Endometrial microvascular endothelial cells (primary cell): ENCODE results near the gene SMYD1. TPM values are rescaled to one million over a fixed set of nuclear protein-coding genes. Genes with fewer than 3 reads are reported as not detected.

Experiments used
- total RNA-seq: library from RNA; depleted of rRNA; stranded (reverse); fragments of >200 nt; gene quantifications from one replicate; pipeline ENCODE4 v1.2.3, GENCODE V29; 2015; ENCODE audit errors: inconsistent ontology term

The SMYD1 gene
- total RNA-seq, 1 donor from 2014 or later, result not detected

Other genes starting within 250 kb of the SMYD1 start
- gene RGPD2, start 242.0 kb upstream of the SMYD1 start, total RNA-seq, result not detected
- gene RNU2-63P, start 51.3 kb upstream of the SMYD1 start, total RNA-seq, result not detected
- gene KRCC1, start 12.0 kb upstream of the SMYD1 start, total RNA-seq, result 15.5 TPM
- gene FABP1, start 60.2 kb downstream of the SMYD1 start, total RNA-seq, result not detected
- gene THNSL2, start 102.5 kb downstream of the SMYD1 start, total RNA-seq, result not detected